ENCODE measurements around the gene GYPC.

The GYPC gene

DNA sequence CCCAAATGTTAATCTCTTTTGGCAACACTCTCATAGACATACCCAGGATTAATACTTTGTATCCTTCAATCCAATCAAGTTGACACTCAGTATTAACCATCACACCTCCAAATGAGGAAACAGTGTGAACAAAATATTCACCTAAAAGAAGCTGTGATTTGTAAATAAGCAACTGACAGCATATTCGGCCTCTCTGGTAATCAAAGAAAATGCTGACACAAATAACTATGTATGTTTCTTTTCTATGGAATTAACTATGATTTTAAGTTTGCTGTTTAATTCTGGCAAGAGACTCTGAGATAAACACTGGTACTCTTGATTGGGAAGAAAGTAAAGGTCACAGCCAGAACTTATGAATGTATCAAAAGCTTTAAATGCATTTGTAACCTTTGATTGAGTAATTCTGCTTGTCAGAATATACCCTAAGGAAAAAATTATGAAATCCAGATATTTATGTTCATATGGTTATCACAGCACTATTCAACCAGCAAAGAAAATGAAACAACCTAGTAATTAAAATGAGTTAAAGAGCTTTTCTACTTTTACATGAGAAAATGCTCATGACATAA, 3.6 kb upstream of the GYPC start:
- DNase-seq: no peak

- no peak for DNase-seq
These were observed 2.8 kb upstream of the GYPC start for GRCh38 chr2:126653109-126653508.

- DNase-seq: no peak
These were observed 2.2 kb upstream of the GYPC start for GRCh38 chr2:126653761-126654160.

- DNase-seq: no peak
These were observed 907 bp upstream of the GYPC start for GRCh38 chr2:126655051-126655450.

DNA sequence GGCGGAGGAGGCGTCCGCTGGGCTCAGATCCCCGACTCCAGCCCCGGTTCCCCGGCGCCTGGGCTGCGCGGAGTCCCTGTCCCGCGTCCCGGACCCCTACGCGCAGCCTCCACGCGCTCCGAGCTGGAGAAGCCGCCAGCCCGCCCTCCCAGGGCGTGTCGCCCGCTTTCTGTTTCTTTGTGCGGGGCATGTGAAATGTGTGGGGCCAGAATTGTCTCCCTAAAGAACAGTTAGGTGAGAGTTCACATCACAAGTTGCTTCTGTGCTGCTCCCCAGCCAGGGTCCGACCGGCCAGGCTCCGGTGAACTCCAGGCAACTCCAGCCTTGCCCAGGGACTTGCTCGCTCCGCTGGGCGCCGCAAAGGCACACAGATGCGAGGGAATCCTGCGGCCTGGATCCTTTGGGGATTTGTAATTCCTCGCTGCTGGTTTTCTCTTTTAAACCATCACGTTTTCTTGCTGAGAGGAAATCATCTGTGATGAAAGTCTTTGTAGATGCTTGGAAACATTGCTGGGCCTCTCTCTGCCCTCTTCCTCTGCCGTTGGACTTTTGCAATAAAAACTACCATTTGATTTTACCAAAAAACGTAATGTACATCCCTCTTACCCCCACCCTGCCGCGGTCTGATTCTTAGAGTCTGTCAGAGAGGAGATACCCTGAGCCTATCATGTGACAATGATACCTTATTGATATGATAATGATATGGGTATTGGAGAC, 631 bp downstream of the GYPC start:
- DNase-seq: peak; percentile 28

DNA sequence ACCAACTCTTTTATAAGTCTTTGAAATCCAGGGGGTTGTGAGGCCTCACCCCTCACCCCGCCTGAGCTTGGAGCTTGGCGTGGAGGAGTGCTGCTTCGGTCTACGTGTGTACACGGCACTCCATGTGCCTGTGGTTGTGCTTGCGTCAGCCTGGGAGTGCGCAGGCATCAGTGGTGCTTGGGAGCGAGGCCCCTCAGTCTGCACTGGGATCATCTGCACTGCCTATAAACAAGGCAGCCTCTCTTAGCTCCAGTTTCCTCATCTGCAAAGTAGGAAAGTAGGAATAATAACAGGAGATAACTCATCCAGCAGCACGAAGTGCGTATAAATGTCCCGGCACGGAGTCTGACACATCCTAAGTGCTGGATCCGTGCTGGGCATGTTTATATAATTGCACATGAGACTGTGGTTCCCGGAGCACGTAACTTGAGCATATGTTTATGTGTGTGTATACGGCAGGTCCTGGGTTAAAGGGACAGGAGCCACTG, 1.2 kb downstream of the GYPC start:
- DNase-seq: no peak

GRCh38 chr2:126657636-126658318, 1.8 kb downstream of the GYPC start:
- peak; percentile 46 for DNase-seq

DNA sequence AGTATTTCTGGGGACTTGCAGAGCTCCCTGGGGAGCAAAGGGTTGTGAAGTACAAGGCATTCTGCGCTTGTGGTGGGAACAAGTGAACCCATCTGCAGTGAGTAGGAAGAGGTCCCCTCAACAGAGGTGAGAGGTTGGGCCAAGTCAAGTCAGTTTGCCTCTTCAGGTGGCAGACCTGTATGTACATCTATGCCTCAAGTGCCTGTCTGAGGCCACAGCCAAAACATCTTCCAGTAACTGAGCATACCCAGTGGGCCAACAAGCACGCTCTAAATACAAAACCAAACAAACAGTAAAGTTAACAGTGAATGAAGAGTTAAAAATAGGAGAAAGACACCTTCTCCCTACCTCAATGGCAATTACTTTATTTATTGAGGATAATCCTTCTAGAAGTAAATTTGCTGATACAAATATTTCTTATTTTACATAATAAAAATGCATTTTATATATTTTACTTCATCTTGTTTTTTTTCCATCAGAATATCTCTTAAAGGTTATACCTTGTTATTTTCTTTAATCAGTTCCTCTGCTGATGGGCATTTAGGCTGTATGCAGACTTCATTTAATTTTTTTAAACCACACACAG, 2.5 kb downstream of the GYPC start:
- no peak for DNase-seq

- DNase-seq: peak; percentile 31
These were observed 3.1 kb downstream of the GYPC start for GRCh38 chr2:126658905-126659561.

DNA sequence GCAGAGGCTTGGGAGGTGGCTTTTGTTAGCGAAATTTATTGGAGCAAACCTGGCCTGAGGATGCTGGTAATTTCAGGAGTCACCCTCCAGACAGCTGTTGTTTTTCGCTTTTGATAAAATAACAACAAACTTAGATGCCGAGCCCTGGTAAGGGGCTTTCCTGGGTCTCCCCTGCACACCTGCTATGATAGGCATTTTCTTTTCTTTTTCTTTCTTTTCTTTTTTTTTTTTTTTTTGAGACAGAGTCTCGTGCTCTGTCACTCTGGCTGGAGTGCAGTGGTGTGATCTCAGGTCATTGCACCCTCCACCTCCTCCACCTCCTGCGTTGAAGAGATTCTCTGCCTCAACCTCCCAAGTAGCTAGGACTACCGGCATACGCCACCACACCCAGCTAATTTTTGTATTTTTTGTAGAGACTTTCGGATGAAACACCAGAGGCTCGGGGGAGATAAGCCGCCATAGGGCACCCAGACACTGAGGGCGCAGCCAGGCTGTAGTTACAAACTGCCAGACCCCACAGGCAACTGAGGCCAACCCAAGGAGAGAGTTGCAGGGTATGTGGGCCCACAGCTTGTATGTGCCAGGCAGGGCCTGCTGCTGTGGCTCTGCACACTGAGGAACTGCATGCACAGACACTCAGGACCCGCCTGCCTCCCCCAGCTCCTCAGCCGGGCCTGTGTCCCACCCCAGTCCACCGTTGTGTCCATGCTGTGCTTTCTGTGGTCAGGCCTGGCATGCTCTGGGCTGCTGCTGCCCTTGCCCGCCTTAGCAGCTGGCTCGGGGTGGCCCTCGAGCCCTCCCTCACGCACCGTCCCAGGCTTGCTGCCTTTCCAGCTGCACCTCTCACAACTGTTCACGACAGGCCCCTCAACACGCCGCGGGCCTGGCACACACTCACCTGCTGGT, 3.9 kb downstream of the GYPC start:
- DNase-seq: no peak

DNA sequence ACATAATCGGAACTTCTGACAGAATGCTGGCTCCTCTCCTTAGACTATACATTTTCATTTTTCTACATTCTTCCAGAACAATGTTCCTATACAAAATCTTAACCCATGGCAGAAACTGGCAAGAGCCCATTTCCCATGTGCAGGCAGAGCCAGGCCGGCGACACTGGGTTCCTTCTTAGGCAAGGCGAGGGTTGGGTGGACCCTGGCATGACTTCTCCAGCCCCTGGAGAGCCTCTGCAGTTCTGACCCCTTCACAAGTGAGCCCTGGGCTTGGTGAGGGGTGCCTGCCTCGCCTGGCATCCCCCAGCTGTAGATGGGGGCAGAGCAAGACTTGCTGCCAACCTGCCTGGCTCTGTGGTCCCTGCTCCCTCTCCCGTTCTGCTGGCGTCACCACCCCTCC, 5.0 kb downstream of the GYPC start:
- DNase-seq: no peak

DNA sequence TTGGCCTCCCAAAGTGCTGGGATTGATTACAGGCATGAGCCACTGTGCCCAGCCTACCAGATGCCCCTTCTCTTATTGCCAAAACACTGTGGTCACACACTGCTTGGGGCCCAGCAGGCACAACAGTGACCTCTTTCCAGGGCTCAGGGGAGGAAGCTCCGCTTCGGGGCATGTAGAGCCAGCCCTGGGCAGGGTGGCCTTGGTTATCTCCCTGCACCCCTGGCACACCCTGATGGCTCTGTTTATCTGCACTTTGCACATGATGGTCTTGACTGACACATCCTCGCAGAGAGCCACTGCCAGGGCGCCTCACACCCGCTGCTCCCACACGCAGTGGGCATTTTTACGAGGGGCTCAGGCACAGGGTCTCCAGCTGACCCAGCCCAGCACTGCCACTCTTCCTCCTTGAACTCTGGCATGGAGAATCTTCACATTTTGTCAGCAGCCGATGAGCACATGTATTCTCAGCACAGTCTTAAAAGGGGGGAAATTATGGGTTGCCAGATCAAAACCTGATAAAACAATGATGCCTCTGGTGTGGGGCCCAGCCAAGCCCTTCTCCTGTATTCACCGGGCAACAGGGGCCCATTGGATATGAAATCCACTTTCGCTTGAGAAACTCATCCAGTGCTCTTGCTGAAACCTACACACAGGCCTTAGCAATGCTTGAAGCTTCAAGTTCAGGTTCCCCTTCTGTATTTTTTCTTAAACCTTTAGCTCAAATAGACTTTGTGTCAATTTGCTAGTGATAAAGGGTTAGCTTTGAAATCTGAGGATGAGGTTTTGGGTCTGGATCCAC, 5.9 kb downstream of the GYPC start:
- DNase-seq: no peak

- DNase-seq: no peak
These were observed 6.7 kb downstream of the GYPC start for GRCh38 chr2:126662621-126663020.

DNA sequence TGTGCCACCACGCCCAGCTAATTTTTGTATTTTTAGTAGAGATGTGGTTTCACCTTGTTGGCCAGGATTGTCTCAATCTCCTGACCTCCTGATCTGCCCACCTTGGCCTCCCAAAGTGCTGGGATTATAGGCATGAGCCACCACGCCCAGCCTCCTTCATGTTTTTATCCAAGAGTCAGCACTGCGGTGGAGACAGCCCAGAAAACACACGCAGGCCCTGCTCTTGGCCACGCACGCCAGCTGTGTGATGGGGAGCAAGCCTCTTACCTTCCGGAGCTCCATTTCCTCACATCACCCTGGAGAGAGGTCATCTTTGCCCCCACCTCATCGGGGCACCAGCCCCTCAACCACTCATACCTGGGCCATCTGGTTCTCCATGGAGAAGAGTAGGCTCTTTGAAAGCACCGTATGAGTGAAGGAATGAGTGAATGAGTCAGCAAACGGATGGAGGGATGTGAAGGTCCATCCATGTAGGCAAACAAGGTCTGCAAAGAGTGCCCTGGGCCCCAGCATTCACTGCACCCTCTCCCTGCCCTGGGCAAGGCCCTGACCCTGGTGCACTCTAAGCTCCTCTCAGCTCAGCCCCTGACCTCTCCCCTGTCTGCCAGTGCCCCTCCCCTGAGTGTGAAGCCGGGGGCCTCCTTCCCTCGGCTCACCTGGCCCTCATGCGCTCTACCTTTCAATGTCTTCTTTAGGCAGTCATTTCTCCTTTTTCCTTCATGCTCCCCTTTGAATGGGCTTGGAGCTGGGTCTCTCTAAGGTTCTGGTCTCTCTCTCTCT, 7.4 kb downstream of the GYPC start:
- no peak for DNase-seq

DNA sequence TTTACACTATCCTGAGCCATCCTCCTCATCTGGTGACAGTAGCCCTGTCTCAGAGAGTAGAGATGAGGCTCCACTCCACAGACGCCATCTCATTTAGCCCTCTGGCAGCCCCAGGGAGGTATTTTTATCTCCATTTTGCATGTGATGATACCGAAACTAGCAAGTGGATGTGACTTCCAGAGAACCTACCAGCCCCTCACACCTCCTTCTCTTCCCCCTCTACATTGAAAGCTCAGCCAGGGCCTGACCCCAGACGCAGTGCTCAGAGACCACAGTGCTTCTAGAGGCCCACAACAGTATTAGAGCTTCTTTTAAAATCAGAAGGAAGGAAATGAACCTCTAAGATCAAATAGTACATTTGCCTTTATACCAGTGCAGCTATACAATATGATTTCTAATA, 8.3 kb downstream of the GYPC start:
- DNase-seq: no peak

DNA sequence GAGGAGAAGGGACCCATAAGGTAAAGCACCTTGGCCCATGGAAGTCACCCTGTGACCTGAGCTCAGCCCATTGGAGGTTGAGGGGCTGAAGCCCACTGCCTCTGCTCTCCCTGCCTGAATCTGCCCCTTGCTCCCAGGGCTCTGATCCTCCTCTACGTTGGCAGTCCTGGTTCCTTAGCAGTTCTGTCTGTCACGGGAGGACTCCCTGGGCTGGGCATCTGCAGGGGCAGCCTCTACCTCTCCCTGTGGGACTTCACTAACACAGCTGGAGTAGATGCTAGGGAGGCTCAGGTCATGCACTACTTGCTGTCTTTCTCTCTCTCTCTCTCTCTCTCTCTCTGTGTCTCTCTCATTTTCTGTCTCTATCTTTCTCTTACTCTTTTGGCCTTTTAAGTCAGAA, 8.7 kb downstream of the GYPC start:
- no peak for DNase-seq

GRCh38 chr2:126665483-126665882, 9.5 kb downstream of the GYPC start:
- DNase-seq: no peak

- no peak for DNase-seq
These were observed 12.3 kb downstream of the GYPC start for GRCh38 chr2:126668254-126668653.

DNA sequence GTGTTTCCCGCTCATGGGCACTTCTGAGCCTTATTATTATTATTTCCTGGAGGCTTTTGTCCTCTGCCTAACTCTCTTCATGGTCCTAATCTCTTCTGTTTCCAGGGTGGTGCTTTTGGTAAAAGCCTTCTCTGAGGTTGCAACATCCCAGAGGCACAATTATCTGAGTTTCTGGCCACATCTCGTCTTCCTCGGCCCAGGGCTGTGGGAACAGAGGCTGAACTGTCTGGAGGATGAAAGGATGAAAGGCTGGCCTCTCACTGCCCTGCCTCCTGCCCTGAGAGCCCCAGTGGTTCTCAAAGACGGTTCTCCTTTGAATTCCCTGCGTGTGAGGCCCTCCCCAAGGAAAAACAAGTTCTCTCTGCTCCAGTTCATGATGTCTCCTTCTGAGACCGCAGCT, 13.8 kb downstream of the GYPC start:
- no peak for DNase-seq

DNA sequence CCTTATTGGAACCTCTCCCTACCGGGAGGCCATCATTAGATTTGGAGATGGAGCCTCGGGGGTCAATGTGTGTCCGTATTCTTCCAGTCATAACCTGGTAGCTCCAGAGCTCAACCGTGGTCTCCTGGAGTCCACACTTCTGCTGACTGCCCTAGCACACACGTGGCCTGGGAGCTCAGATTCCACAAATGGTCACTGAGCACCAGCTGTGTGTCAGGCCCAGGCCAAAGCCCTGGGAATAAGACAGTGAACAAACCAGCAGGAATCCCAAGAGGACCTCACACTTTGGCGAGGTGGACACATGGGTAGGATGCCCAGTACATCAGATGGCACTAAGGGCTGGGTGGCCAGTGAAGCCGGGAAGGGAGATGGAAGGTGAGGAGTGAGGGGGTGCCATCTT, 15.5 kb downstream of the GYPC start:
- no peak for DNase-seq
